Lower leg skin (tissue), 3 donors: Measurements from ENCODE around the gene WARS2.

Source experiments
- CTCF ChIP-seq, 3 donors: fragments of 450-650 bp; IDR thresholded peaks; one replicate each; pipeline ENCODE4 v1.5.1; 2016; ENCODE audit warnings: antibody characterized with exemption in 3 of 3, mild to moderate bottlenecking in 3 of 3, moderate library complexity in 2 of 3
- POLR2A ChIP-seq, 2 donors: fragments of 450-650 bp; IDR thresholded peaks; one replicate each; pipeline ENCODE4 v1.6.1; 2016 to 2017; ENCODE audit warnings: antibody characterized with exemption in 2 of 2, mild to moderate bottlenecking in 1 of 2, moderate library complexity in 1 of 2

GRCh38 chr1:119071321-119071720 is 69.1 kb downstream of the WARS2 start:
- TF ChIP-seq CTCF (IDR thresholded peaks at IDR 0.05) (no peak), POLR2A (IDR thresholded peaks at IDR 0.05) (no peak)
